H9 (cell line): ENCODE data around the gene BAG5. TPM values are rescaled to one million over a fixed set of nuclear protein-coding genes. Genes with fewer than 3 reads are reported as not detected.
A peak's percentile ranks its signal among the peaks of the same experiment; 100 is the strongest.

Experiments used
- DNase-seq: peaks from one replicate; pipeline ENCODE4 v3.0.0-alpha.2; 2017
- H2AFZ ChIP-seq: one replicate; pipeline ENCODE4 v1.6.1; 2013; ENCODE audit warnings: mild to moderate bottlenecking, low read length, control low read depth, moderate library complexity
- H2AK5ac ChIP-seq: 2 replicates; pipeline ENCODE4 v1.6.1; 2013; ENCODE audit warnings: low read length, control low read depth, mixed read lengths; ENCODE audit not compliant: insufficient read length
- H2BK120ac ChIP-seq: one replicate; pipeline ENCODE4 v1.6.1; 2013; ENCODE audit warnings: low read depth, mild to moderate bottlenecking, low read length, control low read depth, inconsistent platforms; ENCODE audit not compliant: poor library complexity, severe bottlenecking
- H2BK12ac ChIP-seq: 2 replicates; pipeline ENCODE4 v1.6.1; 2013; ENCODE audit warnings: low read length, control low read depth, mixed read lengths, low read depth; ENCODE audit not compliant: insufficient read length
- H2BK15ac ChIP-seq: 2 replicates; pipeline ENCODE4 v1.6.1; 2013; ENCODE audit warnings: low read depth, low read length, control low read depth
- H2BK20ac ChIP-seq: one replicate; pipeline ENCODE4 v1.6.1; 2013; ENCODE audit warnings: low read depth, mild to moderate bottlenecking, low read length, control low read depth, inconsistent platforms; ENCODE audit not compliant: poor library complexity, severe bottlenecking
- H2BK5ac ChIP-seq: 2 replicates; pipeline ENCODE4 v1.6.1; 2013; ENCODE audit warnings: low read length, control low read depth, mixed read lengths; ENCODE audit not compliant: insufficient read length
- H3K14ac ChIP-seq: 2 replicates; pipeline ENCODE4 v1.6.1; 2013; ENCODE audit warnings: low read length, control low read depth; ENCODE audit not compliant: insufficient read depth
- H3K18ac ChIP-seq: 2 replicates; pipeline ENCODE4 v1.6.1; 2013; ENCODE audit warnings: low read depth, mild to moderate bottlenecking, mixed read lengths, low read length, control low read depth; ENCODE audit not compliant: insufficient read length
- H3K23ac ChIP-seq: 2 replicates; pipeline ENCODE4 v1.6.1; 2013; ENCODE audit warnings: low read length, control low read depth, mixed read lengths, low read depth; ENCODE audit not compliant: insufficient read length
- H3K23me2 ChIP-seq: 2 replicates; pipeline ENCODE4 v1.6.1; 2013; ENCODE audit warnings: low read depth, mild to moderate bottlenecking, mixed read lengths, low read length, control low read depth; ENCODE audit not compliant: insufficient read length, poor library complexity, severe bottlenecking
- H3K27ac ChIP-seq: 2 replicates; pipeline ENCODE4 v1.5.1; 2013; ENCODE audit warnings: low read length, control low read depth, mixed read lengths, low read depth; ENCODE audit not compliant: insufficient read length
- H3K27me3 ChIP-seq: 2 replicates; pipeline ENCODE4 v1.6.1; 2013; ENCODE audit warnings: low read length, control low read depth, inconsistent platforms; ENCODE audit not compliant: insufficient read depth
- H3K4ac ChIP-seq: 2 replicates; pipeline ENCODE4 v1.6.1; 2013; ENCODE audit warnings: low read depth, mild to moderate bottlenecking, control low read depth, inconsistent platforms, low read length, moderate library complexity
- H3K4me1 ChIP-seq: 2 replicates; pipeline ENCODE4 v1.6.1; 2013; ENCODE audit warnings: low read length, control low read depth, inconsistent platforms; ENCODE audit not compliant: insufficient read depth
- H3K4me2 ChIP-seq: 2 replicates; pipeline ENCODE4 v1.6.1; 2013; ENCODE audit warnings: low read length, control low read depth, mixed read lengths; ENCODE audit not compliant: insufficient read length, insufficient read depth
- H3K56ac ChIP-seq: 2 replicates; pipeline ENCODE4 v1.6.1; 2013; ENCODE audit warnings: low read depth, mild to moderate bottlenecking, mixed read lengths, low read length, control low read depth; ENCODE audit not compliant: insufficient read length
- H3K79me1 ChIP-seq: 2 replicates; pipeline ENCODE4 v1.6.1; 2013; ENCODE audit warnings: low read depth, mild to moderate bottlenecking, moderate library complexity, low read length, control low read depth, inconsistent platforms; ENCODE audit not compliant: insufficient read depth, poor library complexity, severe bottlenecking
- H3K79me2 ChIP-seq: 2 replicates; pipeline ENCODE4 v1.6.1; 2013; ENCODE audit warnings: low read length, control low read depth, inconsistent platforms; ENCODE audit not compliant: insufficient read depth
- H3K9ac ChIP-seq: 2 replicates; pipeline ENCODE4 v1.6.1; 2013; ENCODE audit warnings: low read length, control low read depth, mixed read lengths; ENCODE audit not compliant: insufficient read length; ENCODE audit errors: extremely low read depth
- H3K9me3 ChIP-seq: one replicate; pipeline ENCODE4 v1.6.1; 2013; ENCODE audit warnings: low read depth, low read length, inconsistent platforms; ENCODE audit not compliant: control insufficient read depth
- H3T11ph ChIP-seq: one replicate; pipeline ENCODE4 v1.6.1; 2013; ENCODE audit warnings: mild to moderate bottlenecking, low read length, control low read depth, inconsistent platforms
- H4K20me1 ChIP-seq: one replicate; pipeline ENCODE4 v1.6.1; 2013; ENCODE audit not compliant: control insufficient read depth, insufficient read length, insufficient read depth
- H4K5ac ChIP-seq: 2 replicates; pipeline ENCODE4 v1.6.1; 2013; ENCODE audit warnings: low read depth, mild to moderate bottlenecking, mixed read lengths, low read length, control low read depth; ENCODE audit not compliant: insufficient read length
- H4K8ac ChIP-seq: replicated peaks from 2 replicates; pipeline ENCODE4 v1.6.1; 2013; ENCODE audit warnings: low read length, control low read depth, mixed read lengths, low read depth; ENCODE audit not compliant: insufficient read length
- H4K91ac ChIP-seq: 2 replicates; pipeline ENCODE4 v1.6.1; 2013; ENCODE audit warnings: low read depth, mild to moderate bottlenecking, moderate library complexity, mixed read lengths, low read length, control low read depth; ENCODE audit not compliant: insufficient read length
- H3K27ac Mint-ChIP-seq, 3 experiments: 2 replicates in 2 of 3; 3 replicates in 1 of 3; pipeline ENCODE4 v1.8.0; 2020 to 2021; ENCODE audit warnings: mixed read lengths in 3 of 3, mild to moderate bottlenecking in 1 of 3, moderate library complexity in 1 of 3
- H3K27me3 Mint-ChIP-seq: 2 replicates; pipeline ENCODE4 v1.8.0; 2021; ENCODE audit warnings: low read depth, mild to moderate bottlenecking, moderate library complexity, mixed read lengths
- H3K36me3 Mint-ChIP-seq, 3 experiments: 2 replicates in 2 of 3; 3 replicates in 1 of 3; pipeline ENCODE4 v1.8.0; 2020 to 2021; ENCODE audit warnings: low read depth in 3 of 3, mixed read lengths in 3 of 3; ENCODE audit not compliant: insufficient read depth in 1 of 3
- H3K4me1 Mint-ChIP-seq, 2 experiments: 2 replicates each; pipeline ENCODE4 v1.8.0; 2020; ENCODE audit warnings: mixed read lengths in 2 of 2
- H3K4me3 Mint-ChIP-seq, 2 experiments: 2 replicates in 1 of 2; 3 replicates in 1 of 2; pipeline ENCODE4 v1.8.0; 2020 to 2021; ENCODE audit warnings: mild to moderate bottlenecking in 2 of 2, mixed read lengths in 2 of 2, moderate library complexity in 1 of 2
- H3K9me3 Mint-ChIP-seq, 2 experiments: 2 replicates in 1 of 2; 3 replicates in 1 of 2; pipeline ENCODE4 v1.8.0; 2020; ENCODE audit warnings: mild to moderate bottlenecking in 2 of 2, mixed read lengths in 2 of 2, moderate library complexity in 1 of 2
- WGBS: extraction: QIAGEN DNeasy Blood & Tissue Kit; methylation state at CpG from one replicate; pipeline ENCODE4 v1.1.7; 2013; ENCODE audit warnings: missing lambda C conversion rate, low lambda C conversion rate, mixed read lengths; ENCODE audit not compliant: insufficient read length; ENCODE audit errors: extremely low coverage; 5-methylcytosine and 5-hydroxymethylcytosine counted together
- total RNA-seq: library from RNA; stranded (reverse); gene quantifications from 2 replicates; pipeline ENCODE4 v1.2.1, GENCODE V29; 2021
- TF ChIP-seq, protein P1 (sequence below): fragments of 200-600 bp; sonication (generic); conservative IDR thresholded peaks from 3 replicates; pipeline ENCODE4 v1.8.0; 2021; ENCODE audit warnings: antibody characterized with exemption, mild to moderate bottlenecking

Gene BAG5
- total RNA-seq, 1 experiment from 2014 or later, result 38.0 TPM

DNA sequence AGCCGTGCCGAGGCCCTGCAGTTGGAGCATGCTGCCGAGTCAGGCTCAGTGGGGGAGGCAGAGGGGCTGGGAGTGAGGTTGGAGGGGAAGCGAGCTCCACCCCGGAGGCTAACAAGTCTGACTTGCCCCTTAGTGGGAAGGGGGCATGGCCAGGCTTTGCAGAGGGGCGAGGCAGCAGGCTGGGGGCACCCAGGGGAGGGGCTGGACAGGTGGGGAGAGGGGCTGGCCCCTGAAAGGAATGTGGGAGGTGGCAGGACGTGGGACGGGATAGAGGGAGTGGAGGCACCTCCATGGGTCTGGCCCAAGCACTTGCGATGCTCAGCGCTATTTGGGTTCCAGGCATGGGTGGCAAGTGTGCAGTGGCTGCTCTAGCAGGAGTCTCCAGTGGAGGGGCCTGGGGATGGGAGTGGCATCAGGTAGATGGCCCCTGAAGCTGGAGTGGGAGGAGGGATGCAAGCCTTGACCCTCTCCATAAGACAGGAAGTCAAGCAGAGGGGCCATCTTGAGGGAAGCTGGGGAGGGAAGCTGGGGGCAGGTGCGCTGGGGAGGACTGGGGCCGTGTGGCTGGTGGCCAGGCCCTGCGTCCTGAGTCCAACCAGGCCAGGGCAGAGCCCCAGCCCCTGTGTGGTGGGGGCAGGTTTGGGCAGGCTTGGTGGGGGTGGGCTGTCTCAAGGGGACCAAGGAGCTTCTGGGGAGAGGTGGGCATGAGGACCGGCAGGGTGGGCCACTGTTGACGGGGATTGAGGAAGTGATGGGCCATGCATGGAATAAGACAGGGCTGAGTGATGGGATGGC is 30.8 kb downstream of the BAG5 start:
- no peak for DNase-seq
- H3K4me3 Mint-ChIP-seq, result peak overlapping the region in 1 of 2 experiments; percentile 5; a peak in 2 of 5 replicates
- WGBS, result no CpG with 5 or more reads among the region's 15 CpGs

More for the DNA sequence above, 30.8 kb downstream of the BAG5 start:
- peaks cover 5% of the 10 kb centered on the region for H3K27me3 Mint-ChIP-seq
- Histone ChIP-seq H4K8ac (no peak overlapping the region), H2AK5ac (no peak overlapping the region), H3K9me3 (no peaks in the 10 kb centered on the region), H3K4me1 (no peaks in the 10 kb centered on the region; the same call in 1 of the 2 replicates), H3K79me2 (peaks cover 10% of the 10 kb centered on the region; the same call in 1 of the 2 replicates), H2BK5ac (no peak overlapping the region), H3K4me2 (no peak overlapping the region), H2BK120ac (no peak overlapping the region), H4K91ac (no peak overlapping the region), H3T11ph (no peak overlapping the region), H3K9ac (no peak overlapping the region), H2AFZ (no peak overlapping the region), H4K20me1 (peaks cover 4% of the 10 kb centered on the region), H3K23me2 (peaks cover 8% of the 10 kb centered on the region), H3K56ac (no peak overlapping the region), H3K27ac (no peak overlapping the region), H3K4ac (no peak overlapping the region), H2BK20ac (no peak overlapping the region), H3K27me3 (no peaks in the 10 kb centered on the region), H3K23ac (no peak overlapping the region), H3K14ac (no peak overlapping the region), H3K79me1 (peaks cover 13% of the 10 kb centered on the region), H3K18ac (no peak overlapping the region), H2BK15ac (no peak overlapping the region), H4K5ac (no peak overlapping the region), H2BK12ac (no peak overlapping the region)
- peaks cover 11 to 22% of the 10 kb centered on the region in 2 experiments for H3K4me1 Mint-ChIP-seq
- H3K36me3 Mint-ChIP-seq, result peaks cover 0 to 8% (median 4%) of the 10 kb centered on the region in 3 experiments; a peak in 5 of 7 replicates
- TF ChIP-seq, protein P1, sequence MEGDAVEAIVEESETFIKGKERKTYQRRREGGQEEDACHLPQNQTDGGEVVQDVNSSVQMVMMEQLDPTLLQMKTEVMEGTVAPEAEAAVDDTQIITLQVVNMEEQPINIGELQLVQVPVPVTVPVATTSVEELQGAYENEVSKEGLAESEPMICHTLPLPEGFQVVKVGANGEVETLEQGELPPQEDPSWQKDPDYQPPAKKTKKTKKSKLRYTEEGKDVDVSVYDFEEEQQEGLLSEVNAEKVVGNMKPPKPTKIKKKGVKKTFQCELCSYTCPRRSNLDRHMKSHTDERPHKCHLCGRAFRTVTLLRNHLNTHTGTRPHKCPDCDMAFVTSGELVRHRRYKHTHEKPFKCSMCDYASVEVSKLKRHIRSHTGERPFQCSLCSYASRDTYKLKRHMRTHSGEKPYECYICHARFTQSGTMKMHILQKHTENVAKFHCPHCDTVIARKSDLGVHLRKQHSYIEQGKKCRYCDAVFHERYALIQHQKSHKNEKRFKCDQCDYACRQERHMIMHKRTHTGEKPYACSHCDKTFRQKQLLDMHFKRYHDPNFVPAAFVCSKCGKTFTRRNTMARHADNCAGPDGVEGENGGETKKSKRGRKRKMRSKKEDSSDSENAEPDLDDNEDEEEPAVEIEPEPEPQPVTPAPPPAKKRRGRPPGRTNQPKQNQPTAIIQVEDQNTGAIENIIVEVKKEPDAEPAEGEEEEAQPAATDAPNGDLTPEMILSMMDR, result no peak
- H3K27ac Mint-ChIP-seq, result no peak overlapping the region
- no peaks in the 10 kb centered on the region; a peak in 2 of 5 replicates for H3K9me3 Mint-ChIP-seq
